GM19193 (cell line): Measurements from ENCODE around the gene MYBPHL.

Experiments
- POLR2A ChIP-seq: IDR thresholded peaks from 4 replicates; pipeline ENCODE4 v1.6.1; 2011; ENCODE audit not compliant: insufficient read depth, insufficient read length; ENCODE audit errors: extremely low read depth

The MYBPHL gene

GRCh38 chr1:109247401-109248365 lies 59.1 kb downstream of the MYBPHL start:
- TF ChIP-seq POLR2A, result no peak

GRCh38 chr1:109246141-109246551 lies 60.7 kb downstream of the MYBPHL start:
- TF ChIP-seq POLR2A, result no peak

GRCh38 chr1:109243860-109244552 lies 62.8 kb downstream of the MYBPHL start:
- no peak for TF ChIP-seq POLR2A

- TF ChIP-seq POLR2A, result no peak
Observed at GRCh38 chr1:109243221-109243620, 63.6 kb downstream of the MYBPHL start.

GRCh38 chr1:109242387-109242786 lies 64.4 kb downstream of the MYBPHL start:
- no peak for TF ChIP-seq POLR2A
